Measurements from ENCODE around the gene ATRNL1. TPM values are rescaled to one million over a fixed set of nuclear protein-coding genes. Genes with fewer than 3 reads are reported as not detected.

The ATRNL1 gene
- total and polyA plus RNA-seq, 2 experiments from 2014 or later: 4.8 to 29.7 TPM

DNA sequence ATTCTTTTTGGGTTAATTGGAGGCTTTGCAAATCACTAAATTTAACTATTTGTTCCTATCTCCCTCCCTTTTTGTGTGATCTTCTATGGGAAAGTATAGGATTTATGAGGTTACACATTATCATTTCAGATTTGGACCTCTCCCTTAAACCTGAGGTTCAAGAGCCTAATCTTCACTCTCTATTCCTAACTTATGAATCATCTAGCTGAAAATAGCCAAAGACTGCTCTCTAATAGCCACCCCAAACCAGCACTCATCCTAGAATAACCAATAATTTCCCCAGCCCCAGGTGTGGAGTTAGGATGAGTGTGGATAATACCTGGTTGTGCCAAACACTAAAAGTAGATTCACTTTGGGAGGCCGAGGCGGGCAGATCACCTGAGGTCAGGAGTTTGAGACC is 680.7 kb downstream of the ATRNL1 start:
- Mint-ChIP-seq H3K27me3 (ENCODE audit: insufficient read depth, low read depth, poor library complexity) (no peaks in the 10 kb centered on the region), H3K9me3 (no peaks in the 10 kb centered on the region), H3K36me3 (ENCODE audit: low read depth) (no peaks in the 10 kb centered on the region), H3K4me1 (peaks cover 6% of the 10 kb centered on the region; the same call in 2 of the 3 replicates), H3K27ac (0 out of 2 replicates have a peak overlapping the region, but pooled peaks have one; percentile 52), H3K4me3 (no peak overlapping the region)
- no peaks in the 10 kb centered on the region for H3K36me3 ChIP-seq (ENCODE audit: insufficient read depth)
- no peak overlapping the region for H3K27ac ChIP-seq (ENCODE audit: low read depth)
- no peak overlapping the region for H2AFZ ChIP-seq
- no peaks in the 10 kb centered on the region for H4K20me1 ChIP-seq (replicated peaks; ENCODE audit: insufficient read depth)
- no peak overlapping the region for H3K4me2 ChIP-seq
- no peaks in the 10 kb centered on the region for H3K79me2 ChIP-seq (replicated peaks; ENCODE audit: insufficient read depth)
- no peak for TF ChIP-seq EZH2 (IDR thresholded peaks at IDR 0.05; ENCODE audit: low read depth, unreplicated experiment)
- no peak for TF ChIP-seq ZNF331 (CRISPR knock-in tag; IDR thresholded peaks at IDR 0.05; ENCODE audit: low read depth)
- TF ChIP-seq, protein P1, sequence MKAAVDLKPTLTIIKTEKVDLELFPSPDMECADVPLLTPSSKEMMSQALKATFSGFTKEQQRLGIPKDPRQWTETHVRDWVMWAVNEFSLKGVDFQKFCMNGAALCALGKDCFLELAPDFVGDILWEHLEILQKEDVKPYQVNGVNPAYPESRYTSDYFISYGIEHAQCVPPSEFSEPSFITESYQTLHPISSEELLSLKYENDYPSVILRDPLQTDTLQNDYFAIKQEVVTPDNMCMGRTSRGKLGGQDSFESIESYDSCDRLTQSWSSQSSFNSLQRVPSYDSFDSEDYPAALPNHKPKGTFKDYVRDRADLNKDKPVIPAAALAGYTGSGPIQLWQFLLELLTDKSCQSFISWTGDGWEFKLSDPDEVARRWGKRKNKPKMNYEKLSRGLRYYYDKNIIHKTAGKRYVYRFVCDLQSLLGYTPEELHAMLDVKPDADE (IDR thresholded peaks at IDR 0.05): no peak
- TF ChIP-seq, protein P2, sequence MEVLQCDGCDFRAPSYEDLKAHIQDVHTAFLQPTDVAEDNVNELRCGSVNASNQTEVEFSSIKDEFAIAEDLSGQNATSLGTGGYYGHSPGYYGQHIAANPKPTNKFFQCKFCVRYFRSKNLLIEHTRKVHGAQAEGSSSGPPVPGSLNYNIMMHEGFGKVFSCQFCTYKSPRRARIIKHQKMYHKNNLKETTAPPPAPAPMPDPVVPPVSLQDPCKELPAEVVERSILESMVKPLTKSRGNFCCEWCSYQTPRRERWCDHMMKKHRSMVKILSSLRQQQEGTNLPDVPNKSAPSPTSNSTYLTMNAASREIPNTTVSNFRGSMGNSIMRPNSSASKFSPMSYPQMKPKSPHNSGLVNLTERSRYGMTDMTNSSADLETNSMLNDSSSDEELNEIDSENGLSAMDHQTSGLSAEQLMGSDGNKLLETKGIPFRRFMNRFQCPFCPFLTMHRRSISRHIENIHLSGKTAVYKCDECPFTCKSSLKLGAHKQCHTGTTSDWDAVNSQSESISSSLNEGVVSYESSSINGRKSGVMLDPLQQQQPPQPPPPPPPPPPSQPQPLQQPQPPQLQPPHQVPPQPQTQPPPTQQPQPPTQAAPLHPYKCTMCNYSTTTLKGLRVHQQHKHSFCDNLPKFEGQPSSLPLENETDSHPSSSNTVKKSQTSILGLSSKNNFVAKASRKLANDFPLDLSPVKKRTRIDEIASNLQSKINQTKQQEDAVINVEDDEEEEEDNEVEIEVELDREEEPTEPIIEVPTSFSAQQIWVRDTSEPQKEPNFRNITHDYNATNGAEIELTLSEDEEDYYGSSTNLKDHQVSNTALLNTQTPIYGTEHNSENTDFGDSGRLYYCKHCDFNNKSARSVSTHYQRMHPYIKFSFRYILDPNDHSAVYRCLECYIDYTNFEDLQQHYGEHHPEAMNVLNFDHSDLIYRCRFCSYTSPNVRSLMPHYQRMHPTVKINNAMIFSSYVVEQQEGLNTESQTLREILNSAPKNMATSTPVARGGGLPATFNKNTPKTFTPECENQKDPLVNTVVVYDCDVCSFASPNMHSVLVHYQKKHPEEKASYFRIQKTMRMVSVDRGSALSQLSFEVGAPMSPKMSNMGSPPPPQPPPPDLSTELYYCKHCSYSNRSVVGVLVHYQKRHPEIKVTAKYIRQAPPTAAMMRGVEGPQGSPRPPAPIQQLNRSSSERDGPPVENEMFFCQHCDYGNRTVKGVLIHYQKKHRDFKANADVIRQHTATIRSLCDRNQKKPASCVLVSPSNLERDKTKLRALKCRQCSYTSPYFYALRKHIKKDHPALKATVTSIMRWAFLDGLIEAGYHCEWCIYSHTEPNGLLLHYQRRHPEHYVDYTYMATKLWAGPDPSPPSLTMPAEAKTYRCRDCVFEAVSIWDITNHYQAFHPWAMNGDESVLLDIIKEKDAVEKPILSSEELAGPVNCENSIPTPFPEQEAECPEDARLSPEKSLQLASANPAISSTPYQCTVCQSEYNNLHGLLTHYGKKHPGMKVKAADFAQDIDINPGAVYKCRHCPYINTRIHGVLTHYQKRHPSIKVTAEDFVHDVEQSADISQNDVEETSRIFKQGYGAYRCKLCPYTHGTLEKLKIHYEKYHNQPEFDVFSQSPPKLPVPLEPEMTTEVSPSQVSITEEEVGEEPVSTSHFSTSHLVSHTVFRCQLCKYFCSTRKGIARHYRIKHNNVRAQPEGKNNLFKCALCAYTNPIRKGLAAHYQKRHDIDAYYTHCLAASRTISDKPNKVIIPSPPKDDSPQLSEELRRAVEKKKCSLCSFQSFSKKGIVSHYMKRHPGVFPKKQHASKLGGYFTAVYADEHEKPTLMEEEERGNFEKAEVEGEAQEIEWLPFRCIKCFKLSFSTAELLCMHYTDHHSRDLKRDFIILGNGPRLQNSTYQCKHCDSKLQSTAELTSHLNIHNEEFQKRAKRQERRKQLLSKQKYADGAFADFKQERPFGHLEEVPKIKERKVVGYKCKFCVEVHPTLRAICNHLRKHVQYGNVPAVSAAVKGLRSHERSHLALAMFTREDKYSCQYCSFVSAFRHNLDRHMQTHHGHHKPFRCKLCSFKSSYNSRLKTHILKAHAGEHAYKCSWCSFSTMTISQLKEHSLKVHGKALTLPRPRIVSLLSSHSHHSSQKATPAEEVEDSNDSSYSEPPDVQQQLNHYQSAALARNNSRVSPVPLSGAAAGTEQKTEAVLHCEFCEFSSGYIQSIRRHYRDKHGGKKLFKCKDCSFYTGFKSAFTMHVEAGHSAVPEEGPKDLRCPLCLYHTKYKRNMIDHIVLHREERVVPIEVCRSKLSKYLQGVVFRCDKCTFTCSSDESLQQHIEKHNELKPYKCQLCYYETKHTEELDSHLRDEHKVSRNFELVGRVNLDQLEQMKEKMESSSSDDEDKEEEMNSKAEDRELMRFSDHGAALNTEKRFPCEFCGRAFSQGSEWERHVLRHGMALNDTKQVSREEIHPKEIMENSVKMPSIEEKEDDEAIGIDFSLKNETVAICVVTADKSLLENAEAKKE (CRISPR knock-in tag; IDR thresholded peaks at IDR 0.05): no peak
- TF ChIP-seq ZNF114 (CRISPR knock-in tag; IDR thresholded peaks at IDR 0.05): no peak
- H3F3A ChIP-seq (replicated peaks; ENCODE audit: low read depth): no peaks in the 10 kb centered on the region
- no peaks in the 10 kb centered on the region for H3K9me2 ChIP-seq (ENCODE audit: insufficient read depth)
- H3K4me1 ChIP-seq (ENCODE audit: insufficient read depth): no peaks in the 10 kb centered on the region
- no peak overlapping the region for H3K4me3 ChIP-seq
- H3K27me3 ChIP-seq (ENCODE audit: insufficient read depth): no peaks in the 10 kb centered on the region
- ATAC-seq (no peak), DNase-seq (ENCODE audit: low spot score) (no peak)

DNA sequence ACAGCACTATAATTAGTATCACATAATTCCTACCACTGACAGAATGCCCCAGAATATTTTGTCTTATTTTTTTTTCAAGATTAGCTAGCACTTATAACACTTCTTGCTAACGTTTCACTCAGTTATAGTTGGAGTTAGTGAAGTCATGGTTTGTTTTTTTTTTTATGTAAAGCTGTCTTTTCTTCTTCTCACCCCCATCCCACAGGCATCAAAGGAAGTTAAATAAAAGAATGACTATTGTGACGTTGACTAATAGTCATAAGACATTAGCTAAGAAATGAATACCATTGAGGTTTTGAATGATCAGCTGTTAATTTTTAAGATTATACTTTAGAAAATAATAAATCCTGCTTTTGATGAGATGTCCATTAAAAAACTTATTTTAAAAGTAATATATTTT is 681.6 kb downstream of the ATRNL1 start:
- Histone ChIP-seq H3K27me3 (ENCODE audit: insufficient read depth) (no peaks in the 10 kb centered on the region), H4K20me1 (replicated peaks; ENCODE audit: insufficient read depth) (no peaks in the 10 kb centered on the region), H3K36me3 (ENCODE audit: insufficient read depth) (no peaks in the 10 kb centered on the region), H3K4me2 (no peak overlapping the region), H3K27ac (ENCODE audit: low read depth) (no peak overlapping the region), H3F3A (replicated peaks; ENCODE audit: low read depth) (no peaks in the 10 kb centered on the region), H3K79me2 (replicated peaks; ENCODE audit: insufficient read depth) (no peaks in the 10 kb centered on the region), H3K4me3 (no peak overlapping the region), H2AFZ (no peak overlapping the region), H3K9me2 (ENCODE audit: insufficient read depth) (no peaks in the 10 kb centered on the region; the same call in 1 of the 2 replicates), H3K4me1 (ENCODE audit: insufficient read depth) (no peaks in the 10 kb centered on the region)
- no peak overlapping the region for H3K27ac Mint-ChIP-seq
- peaks cover 6% of the 10 kb centered on the region; the same call in 2 of the 3 replicates for H3K4me1 Mint-ChIP-seq
- H3K4me3 Mint-ChIP-seq: no peak overlapping the region
- no peak for ATAC-seq
- DNase-seq (ENCODE audit: low spot score): no peak
- no peaks in the 10 kb centered on the region for H3K9me3 Mint-ChIP-seq
- H3K27me3 Mint-ChIP-seq (ENCODE audit: insufficient read depth, low read depth, poor library complexity): no peaks in the 10 kb centered on the region
- no peaks in the 10 kb centered on the region for H3K36me3 Mint-ChIP-seq (ENCODE audit: low read depth)
- TF ChIP-seq STAT1 (IDR thresholded peaks at IDR 0.05; ENCODE audit: unreplicated experiment) (no peak), EZH2 (IDR thresholded peaks at IDR 0.05; ENCODE audit: low read depth, unreplicated experiment) (no peak)

All from GM23338 (cell line).